ENCODE measurements around the gene RIPOR2.
"Not testable (repeated sequence)": the region's sequence is repeated elsewhere in the genome, so short reads cannot be mapped to it uniquely, and the experiment has no call there.

Gene RIPOR2

DNA sequence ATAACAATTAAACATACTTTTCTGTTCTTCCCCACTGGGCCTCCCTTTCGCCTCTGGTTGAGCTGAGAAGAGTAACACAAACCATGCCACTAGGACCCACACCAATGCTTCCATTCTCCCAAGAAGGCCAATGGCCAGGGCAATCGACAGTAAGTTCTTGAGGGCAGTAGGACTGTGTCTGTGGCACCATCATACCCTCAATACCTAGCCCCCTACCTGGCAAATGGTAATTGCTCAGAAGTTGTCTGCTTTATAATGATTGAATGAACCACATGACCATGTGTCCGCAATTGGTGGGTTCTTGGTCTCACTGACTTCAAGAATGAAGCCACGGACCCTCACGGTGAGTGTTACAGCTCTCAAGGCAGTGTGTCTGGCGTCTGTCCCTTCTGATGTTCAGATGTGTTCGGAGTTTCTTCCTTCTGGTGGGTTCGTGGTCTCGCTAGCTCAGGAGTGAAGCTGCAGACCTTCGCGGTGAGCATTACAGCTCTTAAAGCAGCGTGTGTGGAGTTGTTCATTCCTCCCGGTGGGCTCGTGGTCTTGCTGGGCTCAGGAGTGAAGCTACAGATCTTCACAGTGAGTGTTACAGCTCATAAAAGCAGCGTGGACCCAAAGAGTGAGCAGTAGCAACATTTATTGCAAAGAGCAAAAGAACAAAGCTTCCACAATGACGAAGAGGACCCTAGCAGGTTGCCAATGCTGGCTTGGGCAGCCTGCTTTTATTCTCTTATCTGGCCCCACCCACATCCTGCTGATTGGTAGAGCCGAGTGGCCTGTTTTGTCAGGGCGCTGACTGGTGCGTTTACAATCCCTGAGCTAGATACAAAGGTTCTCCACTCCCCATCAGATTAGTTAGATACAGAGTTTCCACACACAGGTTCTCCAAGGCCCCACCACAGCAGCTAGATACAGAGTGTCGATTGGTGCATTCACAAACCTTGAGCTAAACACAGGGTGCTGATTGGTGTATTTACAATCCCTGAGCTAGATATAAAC lies 170.6 kb downstream of the RIPOR2 start:
- DNase-seq (ENCODE audit: low read depth, low spot score) = not testable (repeated sequence)

DNA sequence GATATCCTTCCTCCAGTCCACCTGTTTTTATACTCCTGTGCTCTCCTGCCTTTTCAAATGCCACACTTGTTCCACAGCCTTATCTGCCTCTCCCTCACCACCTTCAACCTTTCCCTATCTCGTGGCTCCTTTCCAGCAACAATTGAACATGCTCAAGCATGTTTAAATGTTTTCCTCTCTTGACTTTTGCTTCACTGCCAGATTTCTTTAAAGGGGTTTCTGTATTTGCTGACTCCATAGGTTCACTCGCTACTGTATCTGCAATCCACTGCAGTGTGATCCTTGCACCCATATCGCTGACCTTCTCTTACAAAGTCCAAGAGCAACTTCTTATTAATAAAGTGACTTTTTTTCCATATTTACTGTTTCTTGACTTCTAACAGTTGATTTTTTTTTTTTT lies 172.2 kb downstream of the RIPOR2 start:
- no peak for DNase-seq (ENCODE audit: low read depth, low spot score)

DNA sequence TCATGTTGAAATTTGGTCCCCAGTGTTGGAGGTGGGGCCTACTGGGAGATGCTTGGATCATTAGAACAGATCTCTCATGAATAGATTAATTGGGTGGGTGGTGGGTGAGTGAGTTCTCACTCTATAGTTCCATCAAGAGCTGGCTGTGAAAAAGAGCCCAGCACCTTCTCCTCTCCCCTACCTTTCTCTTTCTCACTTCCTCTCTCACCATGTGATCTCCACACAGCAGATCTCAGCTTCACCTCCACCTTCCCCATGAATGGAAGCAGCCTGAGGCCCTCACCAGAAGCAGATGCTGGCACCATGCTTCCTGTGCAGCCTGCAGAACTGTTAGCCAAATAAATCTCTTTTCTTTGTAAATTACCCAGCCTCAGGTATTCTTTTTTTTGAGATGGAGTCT lies 173.9 kb downstream of the RIPOR2 start:
- no peak for DNase-seq (ENCODE audit: low read depth, low spot score)

DNA sequence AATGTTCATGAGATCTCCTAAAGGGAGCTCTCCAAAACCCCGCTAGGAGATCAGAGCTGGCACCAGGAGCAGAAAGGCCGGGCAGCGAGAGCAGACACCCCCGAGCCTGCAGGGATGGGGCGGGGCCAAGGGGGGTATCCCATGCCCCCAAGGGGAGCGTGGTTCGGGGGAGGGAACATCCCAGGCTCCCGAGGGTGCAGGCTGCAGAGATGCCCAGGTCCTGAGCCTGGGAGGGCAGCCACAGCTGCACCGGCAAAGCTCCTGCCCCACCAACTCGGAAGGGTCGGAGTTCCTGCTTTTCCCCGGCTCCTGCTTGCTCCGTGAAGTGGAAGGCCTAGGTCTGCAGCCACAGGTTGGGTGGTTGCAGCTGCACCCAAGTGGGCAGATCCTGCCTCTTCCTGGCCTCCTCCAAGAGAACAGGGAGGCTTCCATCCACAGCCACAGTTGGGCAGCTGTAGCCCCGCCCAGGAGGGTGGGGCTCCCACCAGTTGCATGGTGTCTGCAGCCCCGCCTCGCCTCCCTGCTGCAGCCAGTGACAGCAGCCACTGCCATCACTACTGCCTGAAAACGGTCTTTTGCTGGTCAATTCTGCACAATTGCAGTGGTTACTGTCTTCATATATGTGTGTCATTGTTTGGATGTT lies 174.4 kb downstream of the RIPOR2 start:
- DNase-seq (ENCODE audit: low read depth, low spot score) = no peak

DNA sequence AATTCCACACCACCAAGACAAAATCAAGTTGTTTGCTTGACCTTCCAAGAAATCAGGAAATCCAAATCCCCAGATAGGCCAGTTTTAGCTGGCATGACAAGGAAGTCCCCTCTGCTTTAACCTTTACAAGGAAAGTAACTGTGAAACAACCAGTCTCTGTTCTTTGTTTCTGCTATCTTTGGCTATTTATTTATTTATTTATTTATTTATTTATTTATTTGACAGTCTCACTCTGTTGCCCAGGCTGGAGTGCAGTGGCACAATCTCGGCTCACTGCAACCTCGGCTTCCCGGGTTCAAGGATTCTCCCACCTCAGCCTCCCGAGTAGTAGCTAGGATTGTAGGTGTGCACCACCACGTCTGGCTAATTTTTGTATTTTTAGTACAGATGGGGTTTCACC lies 175.6 kb downstream of the RIPOR2 start:
- DNase-seq (ENCODE audit: low read depth, low spot score) = no peak

DNA sequence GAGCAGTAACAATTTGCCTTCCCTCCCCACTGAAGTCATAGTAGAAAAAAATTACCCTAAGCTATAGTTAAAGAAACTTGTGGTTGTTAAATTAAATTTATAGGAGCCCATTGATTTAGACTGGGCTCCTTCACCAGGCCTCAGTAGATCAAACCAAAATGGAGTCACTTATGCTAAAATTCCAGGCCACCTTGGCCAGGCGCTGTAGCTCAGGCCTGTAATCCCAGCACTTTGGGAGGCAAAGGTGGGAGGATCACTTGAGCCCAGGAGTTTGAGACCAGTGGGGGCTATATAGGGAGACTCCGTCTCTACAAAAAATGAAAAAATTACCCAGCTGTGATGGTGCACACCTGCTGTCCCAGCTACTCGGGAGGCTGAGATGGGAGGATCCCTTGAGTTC lies 176.0 kb downstream of the RIPOR2 start:
- DNase-seq (ENCODE audit: low read depth, low spot score) = no peak

DNA sequence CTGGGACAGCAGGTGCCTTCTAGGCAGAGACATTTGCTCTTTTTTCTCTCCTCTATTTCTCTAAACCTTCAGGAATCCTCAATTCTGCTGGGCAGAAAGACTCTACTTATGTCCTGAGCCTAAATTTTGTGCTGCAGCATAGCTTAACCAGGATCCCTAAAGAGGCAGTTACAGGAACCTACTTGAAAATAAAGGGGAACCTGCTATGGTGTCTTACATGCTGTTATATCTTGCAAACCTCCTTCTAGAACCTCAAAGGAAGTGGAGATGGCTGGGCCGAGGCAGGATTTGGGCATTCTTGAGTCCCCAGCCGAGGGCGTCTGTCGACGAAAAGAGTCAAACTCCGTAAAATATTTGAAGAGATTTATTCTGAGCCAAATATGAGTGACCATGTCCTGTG lies 178.1 kb downstream of the RIPOR2 start:
- no peak for DNase-seq (ENCODE audit: low read depth, low spot score)

DNA sequence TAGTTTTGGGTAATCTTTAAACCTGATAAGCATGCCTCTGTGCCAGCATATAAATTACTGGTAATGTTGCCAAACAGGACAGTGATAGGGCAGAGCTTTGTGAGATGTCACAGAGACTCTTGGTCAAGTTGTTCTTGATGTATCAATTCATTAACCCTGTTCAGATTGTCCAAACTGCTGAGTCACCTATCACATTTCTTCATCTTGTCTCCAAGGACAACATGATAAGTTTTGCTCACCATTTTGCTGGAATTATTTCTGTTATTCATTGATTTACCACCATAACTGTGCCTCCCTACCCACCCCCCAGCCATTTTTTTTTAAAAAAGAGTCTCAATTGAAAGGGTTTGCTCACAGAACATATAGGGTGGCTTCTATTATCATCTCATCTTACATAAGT lies 180.5 kb downstream of the RIPOR2 start:
- no peak for DNase-seq (ENCODE audit: low read depth, low spot score)

DNA sequence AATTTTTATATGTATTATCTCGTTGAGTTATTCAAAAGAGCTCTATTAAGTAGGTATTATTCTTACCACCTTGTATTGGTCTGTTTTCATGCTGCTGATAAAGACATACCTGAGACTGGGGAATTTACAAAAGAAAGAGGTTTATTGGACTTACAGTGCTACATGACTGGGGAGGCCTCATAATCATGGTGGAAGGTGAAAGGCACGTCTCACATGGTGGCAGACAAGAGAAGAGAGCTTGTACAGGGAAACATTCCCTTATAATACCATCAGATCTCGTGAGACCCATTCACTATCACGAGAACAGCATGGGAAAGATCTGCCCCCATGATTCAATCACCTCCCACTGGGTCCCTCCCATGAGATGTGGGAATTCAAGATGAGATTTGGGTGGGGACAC lies 181.4 kb downstream of the RIPOR2 start:
- not testable (repeated sequence) for DNase-seq (ENCODE audit: low read depth, low spot score)

All from iPS DF 19.7 (cell line).